ENCODE measurements around the gene BUB1. TPM values are rescaled to one million over a fixed set of nuclear protein-coding genes. Genes with fewer than 3 reads are reported as not detected.
"Not testable (repeated sequence)": the region's sequence is repeated elsewhere in the genome, so short reads cannot be mapped to it uniquely, and the experiment has no call there.

Gene BUB1
- total RNA-seq, 2 donors from 2014 or later = 1.3 to 21.9 TPM

GRCh38 chr2:110691612-110692258 is 13.9 kb upstream of the BUB1 start:
- Histone ChIP-seq H3K4me1 (replicated peaks) (no peaks in the 10 kb centered on the region), H3K27ac (no peak overlapping the region), H3K36me3 (no peaks in the 10 kb centered on the region), H3K27me3 (replicated peaks; ENCODE audit: insufficient read depth) (no peaks in the 10 kb centered on the region), H3K4me3 (no peak overlapping the region), H3K9me3 (no peaks in the 10 kb centered on the region)
- intact Hi-C loops (cut with DNase I) = no loop called here
- 95% methylated on average over 11 of the region's 11 CpGs for WGBS
- DNase-seq (ENCODE audit: low spot score) = no peak
- TF ChIP-seq CTCF (IDR thresholded peaks at IDR 0.05) (no peak), POLR2AphosphoS5 (IDR thresholded peaks at IDR 0.05) (no peak), POLR2A (IDR thresholded peaks at IDR 0.05) (no peak)

GRCh38 chr2:110690083-110690965 is 12.5 kb upstream of the BUB1 start:
- H3K9me3 ChIP-seq = no peaks in the 10 kb centered on the region
- H3K36me3 ChIP-seq = no peaks in the 10 kb centered on the region
- intact Hi-C loops (cut with DNase I) = no loop called here
- no peak for DNase-seq (ENCODE audit: low spot score)
- H3K27me3 ChIP-seq (replicated peaks; ENCODE audit: insufficient read depth) = no peaks in the 10 kb centered on the region
- H3K27ac ChIP-seq = no peak overlapping the region
- H3K4me1 ChIP-seq (replicated peaks) = no peaks in the 10 kb centered on the region
- H3K4me3 ChIP-seq = no peak overlapping the region
- WGBS = 90% methylated on average over 4 of the region's 4 CpGs
- no peak for TF ChIP-seq CTCF (IDR thresholded peaks at IDR 0.05)
- no peak for TF ChIP-seq POLR2AphosphoS5 (IDR thresholded peaks at IDR 0.05)
- no peak for TF ChIP-seq POLR2A (IDR thresholded peaks at IDR 0.05)

- Histone ChIP-seq H3K9me3 (no peaks in the 10 kb centered on the region), H3K27me3 (replicated peaks; ENCODE audit: insufficient read depth) (no peaks in the 10 kb centered on the region), H3K27ac (no peak overlapping the region), H3K36me3 (no peaks in the 10 kb centered on the region), H3K4me1 (replicated peaks) (no peaks in the 10 kb centered on the region), H3K4me3 (no peak overlapping the region)
- TF ChIP-seq POLR2AphosphoS5 (IDR thresholded peaks at IDR 0.05) = no peak
- no peak for TF ChIP-seq CTCF (IDR thresholded peaks at IDR 0.05)
- TF ChIP-seq POLR2A (IDR thresholded peaks at IDR 0.05) = no peak
- 52% methylated on average over 5 of the region's 5 CpGs for WGBS
- intact Hi-C loops (cut with DNase I) = no loop called here
- DNase-seq (ENCODE audit: low spot score) = no peak
Observed at GRCh38 chr2:110688594-110689091, 10.8 kb upstream of the BUB1 start.

GRCh38 chr2:110687775-110688484 is 10.1 kb upstream of the BUB1 start:
- H3K27me3 ChIP-seq (replicated peaks; ENCODE audit: insufficient read depth); H3K27ac ChIP-seq; DNase-seq (ENCODE audit: low spot score); intact Hi-C loops (cut with DNase I); H3K36me3 ChIP-seq; H3K9me3 ChIP-seq; H3K4me1 ChIP-seq (replicated peaks); H3K4me3 ChIP-seq: not testable (repeated sequence)
- WGBS = 46% methylated on average over 9 of the region's 9 CpGs

GRCh38 chr2:110682872-110683271 is 5.0 kb upstream of the BUB1 start:
- WGBS = 100% methylated on average over 1 of the region's 1 CpG
- Histone ChIP-seq H3K9me3 (no peaks in the 10 kb centered on the region), H3K27me3 (replicated peaks; ENCODE audit: insufficient read depth) (no peaks in the 10 kb centered on the region), H3K36me3 (no peaks in the 10 kb centered on the region), H3K27ac (no peak overlapping the region), H3K4me3 (no peak overlapping the region), H3K4me1 (replicated peaks) (no peaks in the 10 kb centered on the region)
- TF ChIP-seq CTCF (IDR thresholded peaks at IDR 0.05) (no peak), POLR2AphosphoS5 (IDR thresholded peaks at IDR 0.05) (no peak), POLR2A (IDR thresholded peaks at IDR 0.05) (no peak)
- no peak for DNase-seq (ENCODE audit: low spot score)
- intact Hi-C loops (cut with DNase I) = no loop called here
